Loucy (cell line): Measurements from ENCODE around the gene ABCA10.

Experiments used
- H2AFZ ChIP-seq: fragments of 200-600 bp; sonication (generic); 2 replicates; pipeline ENCODE4 v1.6.0; 2016; ENCODE audit warnings: antibody characterized with exemption, mild to moderate bottlenecking, low read length, moderate library complexity
- H3F3A ChIP-seq: fragments of 200-600 bp; 2 replicates; pipeline ENCODE4 v1.6.0; 2016; ENCODE audit warnings: antibody characterized with exemption, low read depth, mild to moderate bottlenecking
- H3K27me3 ChIP-seq: fragments of 200-600 bp; sonication (generic); 2 replicates; pipeline ENCODE4 v1.6.1; 2014; ENCODE audit warnings: low read length, mild to moderate bottlenecking; ENCODE audit not compliant: insufficient read depth, poor library complexity, severe bottlenecking
- H3K36me3 ChIP-seq: fragments of 200-600 bp; sonication (generic); 2 replicates; pipeline ENCODE4 v1.6.1; 2016; ENCODE audit warnings: low read length; ENCODE audit not compliant: insufficient read depth
- H3K4me1 ChIP-seq: fragments of 200-600 bp; sonication (generic); 2 replicates; pipeline ENCODE4 v1.5.1; 2014; ENCODE audit warnings: low read length, mild to moderate bottlenecking; ENCODE audit not compliant: insufficient read depth, poor library complexity, severe bottlenecking
- H3K4me2 ChIP-seq: fragments of 200-600 bp; sonication (generic); 2 replicates; pipeline ENCODE4 v1.6.0; 2014; ENCODE audit warnings: antibody characterized with exemption, low read length, low read depth, mild to moderate bottlenecking; ENCODE audit not compliant: poor library complexity, severe bottlenecking
- H3K4me3 ChIP-seq: fragments of 200-600 bp; sonication (generic); 2 replicates; pipeline ENCODE4 v1.5.1; 2014; ENCODE audit warnings: low read length, mild to moderate bottlenecking, mixed read lengths; ENCODE audit not compliant: poor library complexity, severe bottlenecking
- H3K79me2 ChIP-seq: fragments of 200-600 bp; sonication (generic); 2 replicates; pipeline ENCODE4 v1.6.1; 2014; ENCODE audit warnings: low read length; ENCODE audit not compliant: insufficient read depth
- H3K9ac ChIP-seq: fragments of 200-600 bp; sonication (generic); 2 replicates; pipeline ENCODE4 v1.6.0; 2014; ENCODE audit warnings: mild to moderate bottlenecking, low read depth, low read length, moderate library complexity; ENCODE audit not compliant: poor library complexity, severe bottlenecking
- H3K9me2 ChIP-seq: fragments of 200-600 bp; sonication (generic); replicated peaks from 2 replicates; pipeline ENCODE4 v1.6.1; 2016; ENCODE audit warnings: low read depth, low read length, mixed read lengths
- H3K9me3 ChIP-seq: fragments of 200-600 bp; sonication (generic); 2 replicates; pipeline ENCODE4 v1.6.1; 2014; ENCODE audit warnings: mild to moderate bottlenecking, antibody characterized with exemption, low read length, low read depth; ENCODE audit not compliant: insufficient read depth
- H4K20me1 ChIP-seq: fragments of 200-600 bp; sonication (generic); 2 replicates; pipeline ENCODE4 v1.6.0; 2014; ENCODE audit warnings: antibody characterized with exemption, low read length, mild to moderate bottlenecking; ENCODE audit not compliant: insufficient read depth, poor library complexity, severe bottlenecking
- CTCF ChIP-seq: fragments of 200-600 bp; sonication (generic); conservative IDR thresholded peaks from 2 replicates; pipeline ENCODE4 v1.5.1; 2014; ENCODE audit warnings: mild to moderate bottlenecking, antibody characterized with exemption, low read length
- EZH2phosphoT487 ChIP-seq: fragments of 200-600 bp; IDR thresholded peaks from 2 replicates; pipeline ENCODE4 v1.6.1; 2018; ENCODE audit warnings: antibody characterized with exemption, mild to moderate bottlenecking, moderate library complexity, borderline replicate concordance

ABCA10 gene

DNA sequence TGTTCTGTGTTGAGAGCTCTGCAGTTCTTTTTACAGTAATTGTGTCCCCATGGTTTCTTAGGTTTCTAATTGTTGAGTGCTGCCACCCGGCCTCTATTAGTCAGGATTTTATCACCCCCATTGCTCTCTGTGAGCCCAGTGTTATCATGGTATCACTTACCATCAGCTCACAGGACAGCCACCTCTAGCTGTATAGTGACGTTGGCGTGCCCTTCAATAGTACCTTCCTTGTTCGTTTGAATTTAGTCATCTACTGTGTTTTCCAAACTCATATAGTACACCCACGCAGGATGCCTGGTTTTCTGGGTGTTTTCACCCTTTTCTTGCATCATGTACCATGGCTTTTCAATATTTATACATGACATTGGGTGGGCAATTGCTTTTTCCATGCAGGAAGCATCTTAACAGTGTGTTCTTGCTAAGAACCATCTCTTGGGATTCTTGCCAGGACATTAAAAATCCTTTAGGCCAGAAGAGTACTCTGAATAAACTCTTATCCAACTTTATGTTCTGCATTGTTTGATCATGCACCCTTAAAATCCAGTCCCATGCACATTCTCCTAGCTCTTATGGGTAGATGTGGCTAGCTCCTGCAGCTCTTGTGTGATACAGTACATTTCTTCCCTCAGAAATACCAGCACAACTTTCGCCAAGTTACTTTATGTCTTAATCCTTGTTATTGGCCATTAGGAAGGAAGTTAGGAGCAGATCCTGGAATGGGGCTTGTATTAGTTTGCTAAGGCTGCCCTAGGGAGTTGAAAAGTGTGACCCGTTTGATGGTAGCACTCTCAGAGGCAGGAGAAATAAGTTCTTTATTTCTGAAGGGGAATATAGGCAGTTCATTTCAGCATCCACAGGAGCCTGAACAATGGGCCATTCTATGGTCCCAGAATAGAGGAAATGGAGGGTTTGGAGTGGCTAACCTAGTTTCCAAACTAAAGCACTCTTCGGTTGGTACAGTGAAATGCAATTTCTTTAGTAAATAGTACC, 11.3 kb upstream of the ABCA10 start:
- no peak overlapping the region for H3K9ac ChIP-seq
- no peak overlapping the region for H2AFZ ChIP-seq
- no peak overlapping the region for H3K4me3 ChIP-seq
- no peaks in the 10 kb centered on the region for H4K20me1 ChIP-seq
- no peaks in the 10 kb centered on the region for H3K27me3 ChIP-seq
- H3K9me2 ChIP-seq: no peaks in the 10 kb centered on the region
- no peaks in the 10 kb centered on the region for H3F3A ChIP-seq
- no peaks in the 10 kb centered on the region for H3K79me2 ChIP-seq
- no peaks in the 10 kb centered on the region for H3K9me3 ChIP-seq
- H3K36me3 ChIP-seq: no peaks in the 10 kb centered on the region
- no peaks in the 10 kb centered on the region for H3K4me1 ChIP-seq
- no peak overlapping the region for H3K4me2 ChIP-seq
- TF ChIP-seq EZH2phosphoT487: no peak
- no peak for TF ChIP-seq CTCF

GRCh38 chr17:69236946-69237345, 8.3 kb upstream of the ABCA10 start:
- no peaks in the 10 kb centered on the region for H3K79me2 ChIP-seq
- no peak overlapping the region for H2AFZ ChIP-seq
- H3K4me2 ChIP-seq: no peak overlapping the region
- no peak overlapping the region for H3K9ac ChIP-seq
- no peaks in the 10 kb centered on the region for H3K27me3 ChIP-seq
- no peaks in the 10 kb centered on the region for H3K9me2 ChIP-seq
- H3K36me3 ChIP-seq: no peaks in the 10 kb centered on the region
- H3K9me3 ChIP-seq: no peaks in the 10 kb centered on the region
- H4K20me1 ChIP-seq: no peaks in the 10 kb centered on the region
- TF ChIP-seq EZH2phosphoT487 (no peak), CTCF (no peak)
- no peak overlapping the region for H3K4me3 ChIP-seq
- H3F3A ChIP-seq: no peaks in the 10 kb centered on the region
- H3K4me1 ChIP-seq: no peaks in the 10 kb centered on the region

- H3K4me2 ChIP-seq: no peak overlapping the region
- TF ChIP-seq EZH2phosphoT487: no peak
- TF ChIP-seq CTCF: no peak
These were observed 7.8 kb upstream of the ABCA10 start for GRCh38 chr17:69236464-69236863.

More at GRCh38 chr17:69236464-69236863, 7.8 kb upstream of the ABCA10 start:
- H3K4me1 ChIP-seq: no peaks in the 10 kb centered on the region
- H3F3A ChIP-seq: no peaks in the 10 kb centered on the region
- H3K9me2 ChIP-seq: no peaks in the 10 kb centered on the region
- H3K9me3 ChIP-seq: no peaks in the 10 kb centered on the region
- H3K36me3 ChIP-seq: no peaks in the 10 kb centered on the region
- H3K4me3 ChIP-seq: no peak overlapping the region
- H3K27me3 ChIP-seq: no peaks in the 10 kb centered on the region
- no peak overlapping the region for H2AFZ ChIP-seq
- H4K20me1 ChIP-seq: no peaks in the 10 kb centered on the region
- H3K79me2 ChIP-seq: no peaks in the 10 kb centered on the region
- H3K9ac ChIP-seq: no peak overlapping the region
